HCT116 (cell line): ENCODE data around the gene DNAJB9. TPM values are rescaled to one million over a fixed set of nuclear protein-coding genes. Genes with fewer than 3 reads are reported as not detected.

Source experiments
- ATAC-seq: fragments of 200-7000 bp; cut with Tn5 transposase; 2 replicates; pipeline ENCODE4 v1.9.1; 2020; ENCODE audit warnings: mild to moderate bottlenecking, moderate library complexity
- BruUV-seq: library from RNA; stranded (reverse); fragments of 400-500 nt; replicated peaks from 2 replicates; lab custom pipeline; 2021; lab: Mats Ljungman, UMichigan
- CTCF ChIA-PET: fragments of 300-600 bp; sonication (Branson Sonifier 250); formaldehyde crosslinking; loops from one replicate; lab custom pipeline; 2021; ENCODE audit warnings: antibody characterized with exemption; lab: Charles Lee
- POLR2A ChIA-PET: fragments of 300-600, 350-600 bp; sonication (Branson Sonifier 250); formaldehyde crosslinking; loops from one replicate; lab custom pipeline; 2021; ENCODE audit warnings: antibody characterized with exemption; lab: Charles Lee
- RAD21 ChIA-PET, 2 experiments: fragments of 300-600 bp; sonication (Branson Sonifier 250); formaldehyde crosslinking; loops; one replicate each; lab custom pipeline; 2023; ENCODE audit warnings: low total read pairs in 2 of 2; ENCODE audit not compliant: uncharacterized antibody in 2 of 2, unreplicated experiment in 2 of 2, low non-redundant PET in 1 of 2; lab: Charles Lee
- DNase-seq: peaks from one replicate; pipeline ENCODE4 v3.0.0-alpha.2; 2010; ENCODE audit warnings: low read depth, low spot score
- H2AFZ ChIP-seq: fragments of 200-600 bp; shearing (Covaris generic), sonication (generic); 2 replicates; pipeline ENCODE4 v1.6.1; 2017; ENCODE audit warnings: low read depth, mixed run types, mixed read lengths, antibody characterized with exemption, low read length; ENCODE audit not compliant: poor library complexity, severe bottlenecking
- H3K27ac ChIP-seq: 2 replicates; pipeline ENCODE4 v1.5.1; 2012; ENCODE audit warnings: low read depth, low read length
- H3K27me3 ChIP-seq: fragments of 200-600 bp; sonication (generic); 2 replicates; pipeline ENCODE4 v1.6.1; 2016; ENCODE audit warnings: mixed run types, low read length, mixed read lengths; ENCODE audit not compliant: insufficient read depth
- H3K36me3 ChIP-seq, 2 experiments: fragments of 200-500 bp in 1 of 2; fragments of 200-600 bp in 1 of 2; sonication (Bioruptor generic) in 1 of 2; sonication (generic) in 1 of 2; 2 replicates each; pipeline versions ENCODE4 v1.5.1 to v1.6.1; 2014 to 2016; ENCODE audit warnings: low read length in 2 of 2, inconsistent platforms in 1 of 2, mixed read lengths in 1 of 2, mixed run types in 1 of 2; ENCODE audit not compliant: insufficient read depth in 2 of 2, control insufficient read depth in 1 of 2
- H3K4me1 ChIP-seq, 2 experiments: fragments of 200-600 bp in 1 of 2; sonication (generic) in 1 of 2; 2 replicates each; pipeline versions ENCODE4 v1.5.1 to v1.6.1; 2012 to 2017; ENCODE audit warnings: low read length in 2 of 2, inconsistent platforms in 1 of 2, mild to moderate bottlenecking in 1 of 2, mixed read lengths in 1 of 2, mixed run types in 1 of 2, moderate library complexity in 1 of 2; ENCODE audit not compliant: insufficient read depth in 2 of 2, control insufficient read depth in 1 of 2
- H3K4me2 ChIP-seq: fragments of 200-600 bp; sonication (generic); 2 replicates; pipeline ENCODE4 v1.6.1; 2017; ENCODE audit warnings: mixed run types, low read length, mixed read lengths
- H3K4me3 ChIP-seq, 2 experiments: fragments of 200-600 bp in 1 of 2; sonication (generic) in 1 of 2; replicated peaks in 1 of 2; 2 replicates each; pipeline ENCODE4 v1.5.1; 2011 to 2016; ENCODE audit warnings: low read length in 2 of 2, control low read depth in 1 of 2, low read depth in 1 of 2, mild to moderate bottlenecking in 1 of 2, mixed read lengths in 1 of 2, mixed run types in 1 of 2
- H3K79me2 ChIP-seq: fragments of 200-600 bp; sonication (generic); 2 replicates; pipeline ENCODE4 v1.6.1; 2017; ENCODE audit warnings: mild to moderate bottlenecking, mixed run types, low read length, moderate library complexity, mixed read lengths; ENCODE audit not compliant: insufficient read depth
- H3K9ac ChIP-seq: fragments of 200-600 bp; sonication (generic); 2 replicates; pipeline ENCODE4 v1.6.1; 2016; ENCODE audit warnings: low read length, mixed read lengths
- H3K9me2 ChIP-seq: fragments of 200-600 bp; sonication (generic), shearing (Covaris generic); 2 replicates; pipeline ENCODE4 v1.6.1; 2017; ENCODE audit warnings: mixed run types, mild to moderate bottlenecking, moderate library complexity; ENCODE audit not compliant: insufficient read depth
- H3K9me3 ChIP-seq, 2 experiments: fragments of 200-500 bp in 1 of 2; fragments of 200-600 bp in 1 of 2; sonication (Bioruptor generic) in 1 of 2; sonication (generic) in 1 of 2; 2 replicates each; pipeline ENCODE4 v1.6.1; 2014 to 2017; ENCODE audit warnings: low read length in 2 of 2, mixed read lengths in 2 of 2, inconsistent platforms in 1 of 2, low read depth in 1 of 2, mild to moderate bottlenecking in 1 of 2, mixed run types in 1 of 2, moderate library complexity in 1 of 2; ENCODE audit not compliant: control insufficient read depth in 1 of 2, insufficient read depth in 1 of 2
- H4K20me1 ChIP-seq: fragments of 200-600 bp; sonication (generic), shearing (Covaris generic); 2 replicates; pipeline ENCODE4 v1.6.1; 2017; ENCODE audit warnings: mixed run types, mild to moderate bottlenecking, moderate library complexity; ENCODE audit not compliant: insufficient read depth
- CBX3 ChIP-seq: IDR thresholded peaks from 2 replicates; pipeline ENCODE4 v1.6.1; 2012; ENCODE audit warnings: low read depth
- EGR1 ChIP-seq: IDR thresholded peaks from 2 replicates; pipeline ENCODE4 v1.6.1; 2012; ENCODE audit warnings: low read depth
- ELF1 ChIP-seq: IDR thresholded peaks from 2 replicates; pipeline ENCODE4 v1.6.1; 2012; ENCODE audit warnings: low read depth, borderline replicate concordance
- EZH2 ChIP-seq: fragments of 200-600 bp; sonication (generic); IDR thresholded peaks from 2 replicates; pipeline ENCODE4 v1.6.1; 2017; ENCODE audit warnings: antibody characterized with exemption, mixed run types
- EZH2phosphoT487 ChIP-seq: fragments of 200-600 bp; IDR thresholded peaks from 2 replicates; pipeline ENCODE4 v1.6.1; 2018; ENCODE audit warnings: antibody characterized with exemption, borderline replicate concordance
- FOSL1 ChIP-seq: IDR thresholded peaks from 2 replicates; pipeline ENCODE4 v1.6.1; 2012; ENCODE audit warnings: low read depth
- JUND ChIP-seq: IDR thresholded peaks from 2 replicates; pipeline ENCODE4 v1.6.1; 2012
- POLR2A ChIP-seq: IDR thresholded peaks from 2 replicates; pipeline ENCODE4 v1.7.0; 2011; ENCODE audit warnings: borderline replicate concordance; ENCODE audit not compliant: insufficient read depth, insufficient read length; ENCODE audit errors: extremely low read depth
- POLR2AphosphoS5 ChIP-seq: IDR thresholded peaks from 2 replicates; pipeline ENCODE4 v1.6.1; 2011; ENCODE audit warnings: mild to moderate bottlenecking, low read depth, low read length, moderate library complexity
- RAD21 ChIP-seq: IDR thresholded peaks from 2 replicates; pipeline ENCODE4 v1.6.1; 2012; ENCODE audit warnings: low read depth, mild to moderate bottlenecking
- SIN3A ChIP-seq: IDR thresholded peaks from 2 replicates; pipeline ENCODE4 v1.6.1; 2012; ENCODE audit warnings: low read depth
- SP1 ChIP-seq: IDR thresholded peaks from 2 replicates; pipeline ENCODE4 v1.6.1; 2012; ENCODE audit warnings: low read depth
- TCF7L2 ChIP-seq: IDR thresholded peaks from 2 replicates; pipeline ENCODE4 v1.7.0; 2011; ENCODE audit warnings: borderline replicate concordance, inconsistent platforms; ENCODE audit not compliant: insufficient read depth, insufficient read length; ENCODE audit errors: extremely low read depth
- ZFX ChIP-seq: fragments of 450-650 bp; IDR thresholded peaks from 2 replicates; pipeline ENCODE4 v1.6.1; 2017
- ZNF274 ChIP-seq: fragments of 200-500 bp; sonication (Bioruptor generic); IDR thresholded peaks from 2 replicates; pipeline ENCODE4 v1.6.1; 2014; ENCODE audit warnings: mild to moderate bottlenecking, low read depth, low read length, inconsistent platforms
- intact Hi-C: fragments of 100-400 bp; cut with micrococcal nuclease; formaldehyde crosslinking; loops from 2 replicates; pipeline ENCODE4 v1.10.0; 2022
- total RNA-seq: library from RNA; stranded (reverse); gene quantifications from one replicate; pipeline ENCODE4 v1.2.1, GENCODE V29; 2021; ENCODE audit not compliant: unreplicated experiment
- TF ChIP-seq, protein P1 (sequence below), 3 experiments: fragments of 200-600 bp in 1 of 3; sonication (generic) in 1 of 3; IDR thresholded peaks in 2 of 3; conservative IDR thresholded peaks in 1 of 3; 2 replicates each; pipeline ENCODE4 v1.5.1; 2012 to 2017; ENCODE audit warnings: low read depth in 2 of 3, low read length in 2 of 3, antibody characterized with exemption in 1 of 3, borderline replicate concordance in 1 of 3, control low read depth in 1 of 3, mild to moderate bottlenecking in 1 of 3, mixed read lengths in 1 of 3, mixed run types in 1 of 3, moderate library complexity in 1 of 3; ENCODE audit not compliant: insufficient read depth in 1 of 3
- TF ChIP-seq, protein P2 (sequence below): IDR thresholded peaks from 2 replicates; pipeline ENCODE4 v1.6.1; 2012
- TF ChIP-seq, protein P3 (sequence below): IDR thresholded peaks from 2 replicates; pipeline ENCODE4 v1.6.1; 2012; ENCODE audit warnings: low read depth

DNAJB9 gene
- total RNA-seq, 1 experiment from 2014 or later: 10.1 TPM

DNA sequence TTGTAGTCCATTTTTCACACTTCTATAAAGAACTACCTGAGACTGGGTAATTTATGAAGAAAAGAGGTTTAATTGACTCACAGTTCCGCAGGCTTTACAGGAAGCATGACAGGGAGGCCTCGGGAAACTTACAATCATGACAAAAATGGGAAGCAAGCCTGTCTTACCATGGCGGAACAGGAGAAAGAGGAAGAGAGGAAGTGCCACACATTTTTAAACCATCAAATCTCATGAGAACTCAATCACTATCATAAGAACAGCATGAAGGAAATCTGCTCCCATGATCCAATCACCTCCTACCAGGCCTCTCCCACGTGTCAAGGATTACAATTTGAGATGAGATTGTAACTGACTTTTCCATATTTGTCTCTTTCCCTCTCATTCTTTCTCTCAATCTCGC is 34.4 kb upstream of the DNAJB9 start:
- Histone ChIP-seq H3K36me3 (no peaks in the 10 kb centered on the region), H3K4me1 (no peaks in the 10 kb centered on the region), H3K79me2 (no peaks in the 10 kb centered on the region), H3K9me2 (no peaks in the 10 kb centered on the region), H3K27me3 (no peaks in the 10 kb centered on the region), H3K4me2 (no peak overlapping the region), H2AFZ (no peak overlapping the region), H3K27ac (no peak overlapping the region), H4K20me1 (no peaks in the 10 kb centered on the region), H3K9me3 (no peaks in the 10 kb centered on the region), H3K4me3 (no peak overlapping the region), H3K9ac (no peak overlapping the region)
- no TSS peak for BruUV-seq
- POLR2A ChIA-PET: no interaction called here
- TF ChIP-seq TCF7L2: no peak
- no peak for TF ChIP-seq ELF1
- TF ChIP-seq JUND: no peak
- TF ChIP-seq SP1: no peak
- TF ChIP-seq RAD21: no peak
- no peak for TF ChIP-seq ZNF274
- no peak for TF ChIP-seq POLR2A
- TF ChIP-seq, protein P1, sequence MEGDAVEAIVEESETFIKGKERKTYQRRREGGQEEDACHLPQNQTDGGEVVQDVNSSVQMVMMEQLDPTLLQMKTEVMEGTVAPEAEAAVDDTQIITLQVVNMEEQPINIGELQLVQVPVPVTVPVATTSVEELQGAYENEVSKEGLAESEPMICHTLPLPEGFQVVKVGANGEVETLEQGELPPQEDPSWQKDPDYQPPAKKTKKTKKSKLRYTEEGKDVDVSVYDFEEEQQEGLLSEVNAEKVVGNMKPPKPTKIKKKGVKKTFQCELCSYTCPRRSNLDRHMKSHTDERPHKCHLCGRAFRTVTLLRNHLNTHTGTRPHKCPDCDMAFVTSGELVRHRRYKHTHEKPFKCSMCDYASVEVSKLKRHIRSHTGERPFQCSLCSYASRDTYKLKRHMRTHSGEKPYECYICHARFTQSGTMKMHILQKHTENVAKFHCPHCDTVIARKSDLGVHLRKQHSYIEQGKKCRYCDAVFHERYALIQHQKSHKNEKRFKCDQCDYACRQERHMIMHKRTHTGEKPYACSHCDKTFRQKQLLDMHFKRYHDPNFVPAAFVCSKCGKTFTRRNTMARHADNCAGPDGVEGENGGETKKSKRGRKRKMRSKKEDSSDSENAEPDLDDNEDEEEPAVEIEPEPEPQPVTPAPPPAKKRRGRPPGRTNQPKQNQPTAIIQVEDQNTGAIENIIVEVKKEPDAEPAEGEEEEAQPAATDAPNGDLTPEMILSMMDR (IDR thresholded peaks at IDR 0.05 in 2 of 3, conservative IDR thresholded peaks at IDR 0.05 in 1 of 3; ENCODE audit: borderline replicate concordance in 1 of 3, insufficient read depth in 1 of 3, low read depth in 2 of 3, low read length in 2 of 3): no peak
- TF ChIP-seq POLR2AphosphoS5: no peak
- no peak for TF ChIP-seq ZFX
- no peak for TF ChIP-seq EZH2
- TF ChIP-seq CBX3: no peak
- no peak for TF ChIP-seq EGR1
- TF ChIP-seq SIN3A: no peak
- TF ChIP-seq, protein P2, sequence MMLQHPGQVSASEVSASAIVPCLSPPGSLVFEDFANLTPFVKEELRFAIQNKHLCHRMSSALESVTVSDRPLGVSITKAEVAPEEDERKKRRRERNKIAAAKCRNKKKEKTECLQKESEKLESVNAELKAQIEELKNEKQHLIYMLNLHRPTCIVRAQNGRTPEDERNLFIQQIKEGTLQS: no peak
- no peak for TF ChIP-seq FOSL1
- TF ChIP-seq, protein P3, sequence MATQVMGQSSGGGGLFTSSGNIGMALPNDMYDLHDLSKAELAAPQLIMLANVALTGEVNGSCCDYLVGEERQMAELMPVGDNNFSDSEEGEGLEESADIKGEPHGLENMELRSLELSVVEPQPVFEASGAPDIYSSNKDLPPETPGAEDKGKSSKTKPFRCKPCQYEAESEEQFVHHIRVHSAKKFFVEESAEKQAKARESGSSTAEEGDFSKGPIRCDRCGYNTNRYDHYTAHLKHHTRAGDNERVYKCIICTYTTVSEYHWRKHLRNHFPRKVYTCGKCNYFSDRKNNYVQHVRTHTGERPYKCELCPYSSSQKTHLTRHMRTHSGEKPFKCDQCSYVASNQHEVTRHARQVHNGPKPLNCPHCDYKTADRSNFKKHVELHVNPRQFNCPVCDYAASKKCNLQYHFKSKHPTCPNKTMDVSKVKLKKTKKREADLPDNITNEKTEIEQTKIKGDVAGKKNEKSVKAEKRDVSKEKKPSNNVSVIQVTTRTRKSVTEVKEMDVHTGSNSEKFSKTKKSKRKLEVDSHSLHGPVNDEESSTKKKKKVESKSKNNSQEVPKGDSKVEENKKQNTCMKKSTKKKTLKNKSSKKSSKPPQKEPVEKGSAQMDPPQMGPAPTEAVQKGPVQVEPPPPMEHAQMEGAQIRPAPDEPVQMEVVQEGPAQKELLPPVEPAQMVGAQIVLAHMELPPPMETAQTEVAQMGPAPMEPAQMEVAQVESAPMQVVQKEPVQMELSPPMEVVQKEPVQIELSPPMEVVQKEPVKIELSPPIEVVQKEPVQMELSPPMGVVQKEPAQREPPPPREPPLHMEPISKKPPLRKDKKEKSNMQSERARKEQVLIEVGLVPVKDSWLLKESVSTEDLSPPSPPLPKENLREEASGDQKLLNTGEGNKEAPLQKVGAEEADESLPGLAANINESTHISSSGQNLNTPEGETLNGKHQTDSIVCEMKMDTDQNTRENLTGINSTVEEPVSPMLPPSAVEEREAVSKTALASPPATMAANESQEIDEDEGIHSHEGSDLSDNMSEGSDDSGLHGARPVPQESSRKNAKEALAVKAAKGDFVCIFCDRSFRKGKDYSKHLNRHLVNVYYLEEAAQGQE: no peak
- no peak for TF ChIP-seq EZH2phosphoT487
- RAD21 ChIA-PET: no interaction called here
- CTCF ChIA-PET: no interaction called here
- intact Hi-C loops: no loop called here
- ATAC-seq (no peak), DNase-seq (no peak)
